ENCODE measurements around the gene CYSRT1.
A peak's percentile ranks its signal among the peaks of the same experiment; 100 is the strongest.

CYSRT1 gene

DNA sequence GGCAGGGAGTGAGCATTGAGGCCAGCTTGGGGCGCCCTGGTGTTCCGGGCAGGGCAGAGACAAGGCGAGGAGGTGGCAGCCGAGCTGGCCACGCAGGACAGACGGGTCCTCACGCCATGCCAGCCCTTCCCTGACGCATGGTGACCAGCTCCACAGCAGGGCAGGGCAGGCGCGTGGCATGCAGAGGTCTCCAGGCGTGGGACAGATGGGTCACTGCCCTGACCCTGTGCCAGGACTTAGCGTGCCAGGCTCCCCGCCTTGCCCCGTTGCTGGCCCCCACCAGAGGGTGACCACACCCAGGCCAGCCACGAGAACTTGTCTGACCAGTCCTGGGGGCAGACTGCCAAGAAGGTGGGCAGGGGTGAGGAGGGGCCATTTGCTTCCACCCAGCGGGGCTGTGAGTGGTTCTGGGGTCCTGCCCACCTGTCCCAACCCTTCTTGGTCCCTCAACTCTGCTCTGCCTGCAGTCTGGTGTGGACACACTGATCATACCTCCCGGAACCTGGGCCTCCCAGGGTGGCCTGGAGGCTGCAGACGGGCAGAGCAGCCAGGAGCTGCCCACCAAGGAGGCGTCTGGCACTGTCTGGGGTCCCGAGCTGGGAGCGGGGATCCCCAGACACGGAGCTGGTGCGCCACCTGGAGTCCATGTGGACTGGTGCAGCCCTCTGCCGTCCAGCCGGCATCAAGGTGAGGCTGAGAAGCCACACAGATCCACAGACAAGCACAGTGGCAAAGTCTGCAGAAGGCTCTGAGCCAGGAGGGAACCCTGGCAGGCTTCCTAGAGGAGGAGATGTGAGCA is 2.3 kb downstream of the CYSRT1 start, which contains the start of gene RNF224:
RNF224 (plus strand) TSS at position 449 of the 799 bp plus-strand sequence. CDS start 834 bp downstream, outside the sequence.
- DNase-seq = peak; percentile 59 to 70

DNA sequence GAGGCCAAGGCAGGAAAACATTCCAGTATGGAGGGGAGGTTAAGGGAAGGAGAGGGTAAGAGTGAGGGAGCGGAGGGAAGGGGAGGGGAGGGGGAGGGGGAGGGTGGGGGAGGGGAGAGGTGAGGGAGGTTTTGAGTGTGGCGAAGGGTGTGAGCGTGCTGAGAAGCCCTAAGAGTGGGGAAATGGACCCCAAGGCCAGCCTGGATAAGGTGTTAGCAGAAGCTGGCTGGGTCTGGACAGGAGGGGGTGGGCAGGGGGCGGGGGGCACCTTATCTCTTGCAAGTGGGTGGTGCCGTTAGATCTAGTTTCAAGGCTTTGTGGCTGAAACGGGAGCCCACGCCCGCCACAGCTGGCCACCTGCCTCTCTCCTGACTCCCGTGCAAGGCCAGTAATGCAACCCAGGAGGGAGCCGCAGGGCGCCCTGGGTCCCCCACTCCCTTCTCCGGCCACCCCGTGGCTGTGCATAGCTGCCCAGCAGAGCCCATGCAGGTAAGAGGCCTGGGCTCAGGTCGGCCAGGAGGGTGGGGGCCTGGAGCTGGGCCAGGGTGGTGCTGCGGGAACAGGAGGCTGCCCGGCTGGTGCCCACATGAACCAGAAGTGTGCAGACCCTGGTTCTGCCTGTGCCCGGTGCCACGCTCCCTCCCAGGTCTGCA is 3.0 kb downstream of the CYSRT1 start:
- no peak for DNase-seq

DNA sequence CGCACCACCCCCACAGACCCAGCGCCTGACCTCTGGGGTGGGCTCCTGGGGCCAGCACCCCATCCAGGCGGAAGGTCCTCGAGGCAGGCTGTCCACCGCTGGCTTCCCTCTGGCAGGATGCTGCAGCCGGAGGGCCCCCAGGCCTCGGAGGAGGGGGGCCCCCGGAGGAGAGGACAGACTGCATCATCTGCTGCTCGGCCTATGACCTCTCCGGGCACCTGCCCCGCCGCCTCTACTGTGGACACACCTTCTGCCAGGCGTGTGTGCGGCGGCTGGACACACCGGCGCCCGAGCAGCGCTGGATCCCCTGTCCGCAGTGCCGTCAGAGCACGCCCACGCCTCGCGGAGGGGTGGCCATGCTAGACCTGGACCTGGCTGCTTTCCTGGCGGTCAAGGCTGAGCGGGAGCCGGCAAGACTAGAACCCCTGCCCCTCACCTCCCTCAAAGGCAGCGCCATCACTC is 3.6 kb downstream of the CYSRT1 start:
- no peak for DNase-seq

- no peak for DNase-seq
Observed at GRCh38 chr9:137228968-137229896, 4.3 kb downstream of the CYSRT1 start.

GRCh38 chr9:137229903-137230704 is 5.1 kb downstream of the CYSRT1 start:
- DNase-seq = no peak

DNA sequence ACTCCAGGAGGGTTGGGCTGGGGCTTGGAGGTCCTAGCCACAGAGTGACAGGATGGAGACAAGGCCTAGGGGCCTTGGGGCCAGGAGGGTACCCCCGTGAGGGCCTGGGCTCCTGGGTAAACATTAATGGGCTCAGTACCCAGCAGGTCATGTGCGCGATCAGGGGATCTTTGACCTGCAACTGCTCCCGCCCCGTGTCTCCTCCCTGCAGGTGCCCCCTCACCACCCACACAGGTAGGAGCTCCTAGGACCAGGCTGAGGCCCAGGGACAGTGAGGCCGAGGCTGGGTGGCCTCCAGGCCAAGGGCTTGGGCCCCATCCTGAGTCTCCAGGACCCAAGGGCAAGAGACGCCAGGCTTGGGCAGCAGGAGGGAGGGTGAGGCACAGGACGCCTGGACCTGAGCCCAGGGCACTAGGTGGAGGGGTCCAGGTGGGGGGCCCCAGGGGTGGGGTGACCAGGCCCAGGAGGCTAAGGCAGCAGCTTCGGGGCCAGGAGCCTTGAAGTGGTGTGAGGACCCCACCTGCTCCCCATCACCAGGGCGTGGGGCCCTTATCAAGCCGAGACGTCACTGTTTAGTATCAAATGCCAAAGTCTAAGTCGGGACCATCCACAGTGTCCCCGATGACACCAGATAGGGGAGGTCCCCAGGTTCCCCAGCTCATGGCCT is 5.9 kb downstream of the CYSRT1 start, which contains the start of gene SLC34A3:
SLC34A3 (plus strand) TSS at position 197 of the 667 bp plus-strand sequence. CDS start 802 bp downstream, outside the sequence.
- no peak for DNase-seq

DNA sequence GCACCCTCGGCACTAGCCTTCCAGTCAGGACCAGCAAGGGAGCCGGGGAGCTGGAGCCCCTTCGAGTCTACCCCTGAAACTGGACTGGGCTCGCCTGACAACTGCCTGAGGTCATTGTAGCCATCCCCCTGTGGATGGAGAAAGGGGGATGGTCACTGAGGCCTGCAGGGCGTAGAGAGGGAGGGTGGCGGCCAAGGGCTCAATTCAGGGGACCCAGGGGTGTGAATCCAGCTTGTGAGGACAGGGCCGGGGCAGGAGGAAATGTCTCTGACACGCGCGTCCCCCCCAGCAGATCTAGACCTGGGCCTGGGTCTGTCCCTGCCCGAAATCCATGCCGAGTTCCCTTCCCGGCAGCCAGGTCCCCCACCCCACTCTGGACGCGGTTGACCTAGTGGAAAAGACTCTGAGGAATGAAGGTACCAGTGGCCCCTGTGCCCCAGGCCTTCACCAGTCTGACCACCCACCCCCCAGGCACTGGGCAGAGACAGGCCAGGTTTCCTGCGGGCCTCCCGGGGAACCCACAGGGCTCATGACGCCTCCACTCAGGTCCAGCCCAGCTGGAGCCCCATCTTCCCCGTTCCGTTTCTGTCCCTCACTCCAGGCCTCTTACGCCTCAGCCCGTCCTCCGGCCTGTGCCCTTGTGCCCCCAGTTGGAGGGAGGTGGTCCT is 6.5 kb downstream of the CYSRT1 start:
- DNase-seq = no peak

DNA sequence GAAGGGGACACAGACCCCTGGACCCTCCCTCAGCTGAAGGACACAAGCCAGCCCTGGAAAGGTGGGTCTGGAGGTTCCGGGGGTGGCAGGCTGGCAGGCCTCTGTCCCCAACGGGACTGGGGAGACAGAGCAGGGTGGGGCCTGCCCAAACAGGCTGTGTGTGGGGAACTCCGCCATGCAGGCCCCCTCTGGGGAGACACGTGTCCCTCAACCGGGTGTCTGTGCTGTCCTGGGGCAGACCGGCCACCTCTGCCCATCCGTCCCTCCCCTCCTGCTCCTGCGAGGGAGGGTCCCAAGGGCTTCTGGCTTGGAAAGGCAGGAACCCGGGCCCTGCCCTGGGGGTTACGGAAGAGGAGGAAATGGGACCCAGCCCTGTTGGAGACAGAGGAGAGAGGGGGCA is 7.1 kb downstream of the CYSRT1 start:
- DNase-seq = no peak

DNA sequence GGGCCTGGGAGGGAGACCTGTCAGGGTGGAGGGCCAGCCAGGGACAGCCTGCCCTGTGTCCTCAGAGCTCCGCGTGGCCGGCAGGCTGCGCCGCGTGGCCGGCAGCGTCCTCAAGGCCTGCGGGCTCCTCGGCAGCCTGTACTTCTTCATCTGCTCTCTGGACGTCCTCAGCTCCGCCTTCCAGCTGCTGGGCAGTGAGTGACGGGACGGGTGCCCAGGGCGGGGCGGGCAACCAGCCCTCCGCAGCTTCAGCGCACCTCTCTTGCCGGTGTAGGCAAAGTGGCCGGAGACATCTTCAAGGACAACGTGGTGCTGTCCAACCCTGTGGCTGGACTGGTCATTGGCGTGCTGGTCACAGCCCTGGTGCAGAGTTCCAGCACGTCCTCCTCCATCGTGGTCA is 7.5 kb downstream of the CYSRT1 start:
- no peak for DNase-seq

GRCh38 chr9:137233143-137233980 is 8.4 kb downstream of the CYSRT1 start:
- no peak for DNase-seq

DNA sequence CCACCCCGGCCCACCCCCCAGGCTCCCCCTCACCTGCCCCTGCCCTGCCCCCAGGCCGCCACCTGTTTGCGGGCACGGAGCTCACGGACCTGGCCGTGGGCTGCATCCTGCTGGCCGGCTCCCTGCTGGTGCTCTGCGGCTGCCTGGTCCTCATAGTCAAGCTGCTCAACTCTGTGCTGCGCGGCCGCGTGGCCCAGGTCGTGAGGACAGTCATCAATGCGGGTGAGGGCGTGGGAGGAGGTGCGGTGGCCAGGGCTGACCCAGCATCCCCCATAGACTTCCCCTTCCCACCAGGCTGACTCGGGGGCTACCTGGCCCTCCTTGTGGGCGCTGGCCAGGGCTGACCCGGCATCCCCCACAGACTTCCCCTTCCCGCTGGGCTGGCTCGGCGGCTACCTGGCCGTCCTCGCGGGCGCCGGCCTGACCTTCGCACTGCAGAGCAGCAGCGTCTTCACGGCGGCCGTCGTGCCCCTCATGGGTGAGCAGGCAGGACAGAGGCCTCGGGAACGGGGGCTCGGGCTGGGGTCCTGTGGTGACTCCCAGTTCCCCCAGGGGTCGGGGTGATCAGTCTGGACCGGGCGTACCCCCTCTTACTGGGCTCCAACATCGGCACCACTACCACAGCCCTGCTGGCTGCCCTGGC is 9.2 kb downstream of the CYSRT1 start:
- DNase-seq = no peak

DNA sequence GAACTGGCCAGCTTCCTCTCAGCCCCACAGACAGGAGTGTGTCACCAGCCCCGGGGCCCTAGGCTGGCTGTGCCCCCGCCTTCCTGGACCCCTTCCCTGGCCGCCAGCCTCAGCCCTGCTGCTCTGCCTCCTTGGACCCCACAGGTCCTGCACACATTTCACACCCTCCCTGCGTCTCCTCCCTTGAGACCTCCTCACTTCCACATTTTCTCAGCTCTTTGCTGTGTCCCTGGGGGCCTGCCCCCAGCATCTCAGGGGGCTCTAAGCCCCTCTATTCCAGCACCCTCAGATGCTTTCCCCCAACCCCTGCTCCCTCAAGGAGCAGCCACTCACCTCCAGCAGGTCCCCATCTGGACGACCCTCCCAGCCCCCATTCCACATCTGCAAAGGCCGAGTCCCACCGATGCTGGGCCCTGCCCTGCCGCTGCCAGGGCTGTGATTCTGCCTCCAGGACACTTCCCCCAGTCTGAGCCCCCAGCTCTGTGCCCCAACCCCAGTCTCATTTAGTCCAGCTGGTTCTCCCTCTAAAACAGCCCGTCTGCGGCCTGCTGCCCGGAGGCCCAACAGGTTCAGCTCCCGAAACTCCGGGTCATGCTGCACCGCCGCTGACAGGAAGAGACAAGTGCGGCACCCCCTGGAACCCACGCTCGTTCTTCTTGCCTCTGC is 9.9 kb downstream of the CYSRT1 start:
- no peak for DNase-seq

DNA sequence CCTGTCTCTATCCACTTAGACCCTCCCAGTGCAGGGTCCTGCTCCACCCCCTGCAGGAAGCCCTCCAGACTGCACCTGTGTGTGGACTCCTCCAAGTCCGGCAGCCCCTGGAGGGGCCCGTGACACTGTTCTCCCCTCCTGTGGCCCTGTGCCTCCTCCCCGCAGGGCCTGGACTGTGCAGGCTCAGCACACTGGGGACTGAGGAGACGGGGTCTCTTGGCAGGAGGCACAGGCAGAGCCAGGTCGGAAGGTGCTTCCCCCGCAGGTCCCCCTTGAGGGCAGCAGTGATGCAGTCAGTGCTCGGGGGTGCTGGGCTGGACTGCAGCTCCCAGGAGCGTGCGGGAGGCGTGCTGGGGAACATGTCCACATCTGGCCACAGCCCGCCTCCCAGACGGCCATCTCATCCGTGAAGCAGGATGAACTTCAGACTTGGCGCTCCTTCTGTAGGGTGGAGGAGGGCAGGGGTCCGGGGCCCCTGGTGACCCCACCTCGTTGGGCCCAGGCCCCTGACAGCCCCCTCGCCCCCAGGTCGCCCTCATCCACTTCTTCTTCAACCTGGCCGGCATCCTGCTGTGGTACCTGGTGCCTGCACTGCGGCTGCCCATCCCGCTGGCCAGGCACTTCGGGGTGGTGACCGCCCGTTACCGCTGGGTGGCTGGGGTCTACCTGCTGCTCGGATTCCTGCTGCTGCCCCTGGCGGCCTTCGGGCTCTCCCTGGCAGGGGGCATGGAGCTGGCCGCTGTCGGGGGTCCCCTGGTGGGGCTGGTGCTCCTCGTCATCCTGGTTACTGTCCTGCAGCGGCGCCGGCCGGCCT is 10.7 kb downstream of the CYSRT1 start:
- no peak for DNase-seq

DNA sequence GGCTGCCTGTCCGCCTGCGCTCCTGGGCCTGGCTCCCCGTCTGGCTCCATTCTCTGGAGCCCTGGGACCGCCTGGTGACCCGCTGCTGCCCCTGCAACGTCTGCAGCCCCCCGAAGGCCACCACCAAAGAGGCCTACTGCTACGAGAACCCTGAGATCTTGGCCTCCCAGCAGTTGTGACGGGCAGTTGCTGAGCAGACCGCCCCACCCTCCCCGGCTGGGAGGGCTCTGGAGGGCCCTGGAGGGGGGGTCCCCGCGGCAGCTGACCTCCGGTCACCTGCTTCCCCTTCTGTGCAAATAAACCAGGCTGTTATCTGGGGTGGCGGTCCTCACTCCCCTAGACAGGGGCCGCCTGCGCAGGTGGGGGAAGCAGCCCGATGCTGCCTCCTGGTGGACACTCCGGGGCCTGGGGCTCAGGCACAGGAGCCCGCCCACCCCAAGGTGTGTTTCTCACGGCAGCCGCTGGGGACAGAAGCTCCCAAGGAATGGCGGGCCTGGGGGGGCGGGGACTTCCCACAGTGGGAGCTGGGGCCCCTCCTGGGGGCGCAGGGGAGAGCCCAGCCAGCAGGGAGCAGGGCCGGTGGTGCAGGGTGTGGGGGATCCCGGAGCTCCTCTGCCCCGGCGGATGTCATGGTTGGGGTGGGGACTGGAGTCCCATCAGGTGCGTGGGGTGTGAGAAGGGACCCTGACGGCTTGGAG is 11.4 kb downstream of the CYSRT1 start:
- DNase-seq = peak; percentile 77 to 85

DNA sequence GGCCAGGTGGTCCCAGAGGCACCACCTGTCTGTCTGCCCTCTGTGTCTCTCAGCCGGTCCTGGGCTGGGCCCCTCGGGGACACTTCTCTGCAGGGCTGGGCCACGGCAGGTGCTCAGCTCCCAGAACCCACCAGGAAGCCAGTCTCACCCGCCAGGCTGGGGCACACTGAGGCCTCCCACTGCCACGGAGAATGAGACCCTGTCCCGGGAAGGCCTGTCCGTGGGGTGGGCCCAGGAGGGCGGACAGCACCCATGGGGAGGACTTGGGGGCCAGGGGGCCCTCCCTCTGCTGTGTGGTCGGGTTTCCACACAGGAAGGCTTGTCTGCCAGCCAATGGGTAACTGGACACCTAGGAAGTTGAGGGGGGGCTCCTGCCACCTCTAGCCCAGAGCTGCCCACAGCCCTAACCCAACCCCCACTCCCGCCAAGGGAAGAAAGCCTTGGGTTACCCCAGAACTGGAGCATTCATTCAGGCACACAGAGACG is 12.0 kb downstream of the CYSRT1 start:
- DNase-seq = no peak

DNA sequence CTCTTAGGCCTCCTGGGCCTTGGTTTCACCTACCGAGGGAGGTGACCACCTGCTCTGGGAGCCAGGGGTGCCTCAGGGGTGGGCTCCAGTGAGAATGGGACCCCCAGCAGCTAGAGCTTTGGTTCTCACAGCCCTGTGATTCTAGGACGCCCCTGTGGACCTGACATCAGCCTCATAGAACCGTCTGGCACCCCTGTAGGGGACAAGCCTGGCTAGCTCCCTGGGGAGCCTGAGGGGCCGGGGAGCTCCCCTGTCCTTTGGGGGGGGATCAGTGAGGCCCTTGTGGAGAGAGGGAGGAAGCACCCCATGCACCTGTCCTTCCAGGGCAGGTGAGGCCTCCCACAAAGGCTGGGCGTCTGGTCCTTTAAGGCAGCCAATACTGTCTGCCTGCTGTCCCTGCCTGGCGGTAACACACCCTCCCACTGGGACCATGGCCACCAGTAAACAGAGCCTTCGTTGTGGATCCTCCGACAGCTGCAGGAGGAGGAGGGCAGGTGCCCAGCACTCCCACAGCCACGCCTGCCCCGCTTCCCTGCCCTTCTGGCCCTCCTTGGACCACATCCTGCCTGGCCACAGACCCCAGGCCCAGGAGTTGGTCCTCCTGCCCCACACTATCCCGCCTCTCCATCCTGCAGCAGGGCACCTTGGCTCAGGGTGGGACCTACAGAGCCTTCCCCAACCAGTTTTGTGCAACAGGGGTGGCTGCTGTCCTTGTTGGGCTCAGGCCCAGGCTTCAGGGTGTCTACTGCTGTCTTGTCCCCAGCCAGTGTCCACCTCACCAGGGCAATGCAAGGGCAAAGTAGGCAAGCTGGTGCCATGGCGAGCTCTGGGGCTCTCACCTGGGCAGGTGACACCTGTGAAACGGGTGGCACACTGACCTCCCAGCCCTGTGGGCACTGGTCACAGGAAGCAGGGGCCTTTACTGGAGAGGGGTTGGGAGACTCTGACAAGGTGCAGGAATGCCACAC is 13.1 kb downstream of the CYSRT1 start:
- no peak for DNase-seq
